CD4-positive, alpha-beta T cell treated with Interleukin-6 at 100 ng/mL for 8 hours (primary cell): ENCODE measurements around the gene RBL1.
"Not testable (repeated sequence)": the region's sequence is repeated elsewhere in the genome, so short reads cannot be mapped to it uniquely, and the experiment has no call there.

Experiments
- DNase-seq: peaks from one replicate; pipeline ENCODE4 v3.0.0-alpha.2; 2020; ENCODE audit warnings: mixed read lengths, low spot score

The RBL1 gene

GRCh38 chr20:37072293-37073196 lies 23.3 kb downstream of the RBL1 start:
- no peak for DNase-seq

GRCh38 chr20:37071481-37071911 lies 24.3 kb downstream of the RBL1 start:
- DNase-seq, result peak; percentile 49

- not testable (repeated sequence) for DNase-seq
Observed at GRCh38 chr20:37069563-37069962, 26.2 kb downstream of the RBL1 start.

GRCh38 chr20:37066168-37066567 lies 29.6 kb downstream of the RBL1 start:
- DNase-seq, result no peak

GRCh38 chr20:37055276-37055675 lies 40.5 kb downstream of the RBL1 start:
- DNase-seq, result no peak

GRCh38 chr20:37053230-37053950 lies 42.4 kb downstream of the RBL1 start:
- DNase-seq, result no peak

- DNase-seq, result peak; percentile 40
Observed at GRCh38 chr20:37042986-37043972, 52.5 kb downstream of the RBL1 start.

GRCh38 chr20:37039366-37039765 lies 56.4 kb downstream of the RBL1 start:
- DNase-seq, result not testable (repeated sequence)

- no peak for DNase-seq
Observed at GRCh38 chr20:37032077-37032476, 63.7 kb downstream of the RBL1 start.

GRCh38 chr20:37020636-37021035 lies 75.2 kb downstream of the RBL1 start:
- DNase-seq, result no peak

- not testable (repeated sequence) for DNase-seq
Observed at GRCh38 chr20:37012631-37013030, 83.2 kb downstream of the RBL1 start.

GRCh38 chr20:37011858-37012257 lies 83.9 kb downstream of the RBL1 start:
- not testable (repeated sequence) for DNase-seq

GRCh38 chr20:37011147-37011546 lies 84.7 kb downstream of the RBL1 start:
- no peak for DNase-seq

- DNase-seq, result peak; percentile 67
Observed at GRCh38 chr20:37007898-37008649, 87.7 kb downstream of the RBL1 start.

GRCh38 chr20:37005062-37005942 lies 90.5 kb downstream of the RBL1 start:
- not testable (repeated sequence) for DNase-seq

GRCh38 chr20:37001634-37002033 lies 94.2 kb downstream of the RBL1 start:
- DNase-seq, result not testable (repeated sequence)

- not testable (repeated sequence) for DNase-seq
Observed at GRCh38 chr20:37000171-37000570, 95.6 kb downstream of the RBL1 start.

GRCh38 chr20:36998652-36999051 lies 97.1 kb downstream of the RBL1 start:
- DNase-seq, result peak; percentile 7

GRCh38 chr20:36997121-36997520 lies 98.7 kb downstream of the RBL1 start:
- no peak for DNase-seq

GRCh38 chr20:36994221-36994620 lies 101.6 kb downstream of the RBL1 start:
- not testable (repeated sequence) for DNase-seq
